Measurements from ENCODE around the gene GJC1. TPM values are rescaled to one million over a fixed set of nuclear protein-coding genes. Genes with fewer than 3 reads are reported as not detected.
A peak's percentile ranks its signal among the peaks of the same experiment; 100 is the strongest.
"Not testable (repeated sequence)": the region's sequence is repeated elsewhere in the genome, so short reads cannot be mapped to it uniquely, and the experiment has no call there.

Gene GJC1
- total RNA-seq, 1 donor from 2014 or later = 36.9 TPM

DNA sequence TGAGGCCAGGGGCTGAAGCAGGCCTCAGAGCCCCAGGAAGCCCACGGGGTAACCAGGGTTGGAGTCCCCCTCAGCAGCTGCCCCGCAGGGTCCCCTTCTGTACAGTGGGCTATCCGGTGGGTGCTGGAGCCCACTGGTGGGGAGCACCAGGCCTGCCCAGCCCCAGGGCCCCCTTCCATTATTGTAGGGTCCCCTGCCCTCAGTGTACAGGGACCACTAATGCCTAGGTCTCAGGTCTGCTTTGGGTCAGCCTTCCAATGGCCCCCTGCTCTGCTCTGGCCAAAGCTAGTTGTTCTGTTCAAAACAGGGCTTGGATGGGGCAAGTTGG, 70.2 kb downstream of the GJC1 start:
- Histone ChIP-seq H3K27me3 (ENCODE audit: control insufficient read depth, insufficient read depth, low read length) (peaks cover 27% of the 10 kb centered on the region), H3K4me3 (ENCODE audit: low read depth, low read length) (no peak overlapping the region), H3K36me3 (ENCODE audit: control insufficient read depth, insufficient read depth, low read length) (no peaks in the 10 kb centered on the region)
- no peak for DNase-seq (ENCODE audit: low read depth)
- TF ChIP-seq, protein P1, sequence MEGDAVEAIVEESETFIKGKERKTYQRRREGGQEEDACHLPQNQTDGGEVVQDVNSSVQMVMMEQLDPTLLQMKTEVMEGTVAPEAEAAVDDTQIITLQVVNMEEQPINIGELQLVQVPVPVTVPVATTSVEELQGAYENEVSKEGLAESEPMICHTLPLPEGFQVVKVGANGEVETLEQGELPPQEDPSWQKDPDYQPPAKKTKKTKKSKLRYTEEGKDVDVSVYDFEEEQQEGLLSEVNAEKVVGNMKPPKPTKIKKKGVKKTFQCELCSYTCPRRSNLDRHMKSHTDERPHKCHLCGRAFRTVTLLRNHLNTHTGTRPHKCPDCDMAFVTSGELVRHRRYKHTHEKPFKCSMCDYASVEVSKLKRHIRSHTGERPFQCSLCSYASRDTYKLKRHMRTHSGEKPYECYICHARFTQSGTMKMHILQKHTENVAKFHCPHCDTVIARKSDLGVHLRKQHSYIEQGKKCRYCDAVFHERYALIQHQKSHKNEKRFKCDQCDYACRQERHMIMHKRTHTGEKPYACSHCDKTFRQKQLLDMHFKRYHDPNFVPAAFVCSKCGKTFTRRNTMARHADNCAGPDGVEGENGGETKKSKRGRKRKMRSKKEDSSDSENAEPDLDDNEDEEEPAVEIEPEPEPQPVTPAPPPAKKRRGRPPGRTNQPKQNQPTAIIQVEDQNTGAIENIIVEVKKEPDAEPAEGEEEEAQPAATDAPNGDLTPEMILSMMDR (IDR thresholded peaks at IDR 0.05; ENCODE audit: insufficient read depth, low read length, poor library complexity, severe bottlenecking) = no peak

DNA sequence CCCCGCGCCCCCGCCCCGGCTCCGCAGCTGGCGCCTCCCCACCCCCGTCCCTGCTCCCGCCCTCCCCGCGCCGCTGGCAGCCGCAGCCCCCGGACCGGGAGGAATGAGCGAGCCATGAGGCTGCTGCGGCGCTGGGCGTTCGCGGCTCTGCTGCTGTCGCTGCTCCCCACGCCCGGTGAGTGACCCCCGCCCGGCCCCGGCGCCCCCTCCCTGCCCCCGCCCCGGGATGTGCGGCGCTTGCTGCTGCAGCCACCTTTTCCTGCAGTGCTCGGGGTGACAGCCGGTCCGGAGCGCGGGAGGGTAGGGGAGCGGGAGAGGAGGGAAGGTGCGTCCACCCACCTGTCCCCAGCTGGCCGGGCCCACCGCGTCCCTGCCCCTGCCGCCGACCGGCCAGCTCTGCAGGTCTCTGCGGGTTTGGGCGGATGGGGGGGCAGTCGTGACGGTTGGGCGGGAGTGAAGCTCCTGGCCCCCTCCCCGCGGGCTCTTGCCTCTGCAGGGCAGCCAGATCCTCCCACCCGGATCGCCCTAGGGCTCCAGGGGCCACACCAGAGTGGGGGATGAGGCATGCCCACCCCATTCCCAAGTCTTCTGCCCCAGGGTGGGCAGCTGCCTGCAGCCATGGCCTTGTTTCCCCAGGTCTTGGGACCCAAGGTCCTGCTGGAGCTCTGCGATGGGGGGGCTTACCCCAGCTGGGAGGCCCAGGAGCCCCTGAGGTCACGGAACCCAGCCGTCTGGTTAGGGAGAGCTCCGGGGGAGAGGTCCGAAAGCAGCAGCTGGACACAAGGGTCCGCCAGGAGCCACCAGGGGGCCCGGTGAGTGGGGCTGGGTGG, 70.8 kb downstream of the GJC1 start:
- H3K36me3 ChIP-seq (ENCODE audit: control insufficient read depth, insufficient read depth, low read length) = no peaks in the 10 kb centered on the region
- TF ChIP-seq, protein P1 (IDR thresholded peaks at IDR 0.05; ENCODE audit: insufficient read depth, low read length, poor library complexity, severe bottlenecking) = peak; percentile 12

DNA sequence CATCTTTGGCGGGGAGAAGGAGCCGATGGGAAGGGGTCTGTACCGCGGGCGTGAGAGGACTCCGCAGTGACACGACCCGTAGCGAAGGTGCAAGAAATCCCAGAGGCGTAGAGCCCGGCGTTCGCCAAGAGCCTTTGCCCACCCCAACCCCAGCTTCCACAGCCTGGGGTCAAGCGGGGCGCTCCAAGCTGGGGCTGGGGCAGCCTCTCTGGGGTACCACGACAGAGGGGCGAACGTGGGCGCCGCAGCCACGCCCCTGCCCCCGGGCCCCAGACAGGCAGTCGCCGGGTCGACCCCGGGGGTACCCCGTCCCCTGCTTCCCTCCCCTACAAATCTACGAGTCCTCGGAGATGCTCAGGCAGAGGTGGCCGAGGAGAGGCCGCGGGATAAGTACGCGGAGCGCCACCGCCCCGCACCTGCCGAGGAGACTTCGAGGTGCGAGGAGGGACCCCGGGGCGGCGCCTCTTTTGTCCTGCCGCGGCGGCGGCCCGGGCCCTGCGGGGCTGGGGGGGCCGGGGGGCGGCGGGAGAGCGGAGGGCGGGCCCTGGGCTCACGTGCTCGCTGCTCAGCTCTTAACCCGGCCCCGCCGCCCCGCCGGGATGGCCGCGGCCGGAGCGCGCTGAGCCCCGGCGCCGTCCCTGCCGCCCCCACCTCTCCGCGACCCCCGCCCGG, 71.5 kb downstream of the GJC1 start, which contains the start of gene ADAM11:
TSS of gene ADAM11 (plus strand) at position 575 of the 672 bp plus-strand sequence. CDS start 212 bp downstream, outside the sequence.
- TF ChIP-seq, protein P1 (IDR thresholded peaks at IDR 0.05; ENCODE audit: insufficient read depth, low read length, poor library complexity, severe bottlenecking) = no peak
- peaks cover 27% of the 10 kb centered on the region for H3K27me3 ChIP-seq (ENCODE audit: control insufficient read depth, insufficient read depth, low read length)
- DNase-seq (ENCODE audit: low read depth) = no peak

More for the DNA sequence above, 70.8 kb downstream of the GJC1 start:
- Histone ChIP-seq H3K4me3 (ENCODE audit: low read depth, low read length) (peak overlapping the region; percentile 29), H3K27me3 (ENCODE audit: control insufficient read depth, insufficient read depth, low read length) (peaks cover 27% of the 10 kb centered on the region)
- DNase-seq (ENCODE audit: low read depth) = no peak

DNA sequence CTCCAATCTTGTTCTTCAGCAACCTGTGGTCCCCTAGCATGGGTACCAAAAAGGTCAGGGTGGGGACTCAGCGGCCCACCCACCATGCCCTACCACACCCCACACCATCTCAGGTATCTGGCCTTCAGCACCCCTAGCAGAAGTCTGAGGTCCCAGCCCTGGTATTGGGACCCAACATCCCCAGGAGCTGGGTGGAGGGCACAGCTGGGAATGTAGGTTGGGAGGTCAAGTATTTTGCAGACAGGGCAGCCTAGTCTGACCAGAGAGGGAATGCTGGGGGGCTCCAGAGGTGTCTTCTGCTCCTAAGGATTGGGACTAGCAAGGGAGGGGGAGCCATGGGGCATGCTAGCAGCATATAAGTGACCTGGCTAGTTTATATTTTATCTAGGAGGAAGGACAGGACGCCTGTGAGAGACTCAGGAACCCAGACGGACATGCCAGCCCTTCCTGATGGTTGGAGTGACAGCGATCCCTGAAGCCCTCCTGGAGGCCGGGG, 72.1 kb downstream of the GJC1 start:
- Histone ChIP-seq H3K27me3 (ENCODE audit: control insufficient read depth, insufficient read depth, low read length) (peaks cover 27% of the 10 kb centered on the region), H3K4me3 (ENCODE audit: low read depth, low read length) (no peak overlapping the region), H3K36me3 (ENCODE audit: control insufficient read depth, insufficient read depth, low read length) (no peaks in the 10 kb centered on the region)
- TF ChIP-seq, protein P1 (IDR thresholded peaks at IDR 0.05; ENCODE audit: insufficient read depth, low read length, poor library complexity, severe bottlenecking) = no peak
- no peak for DNase-seq (ENCODE audit: low read depth)

More for the DNA sequence above, 71.5 kb downstream of the GJC1 start, which contains the start of gene ADAM11:
- Histone ChIP-seq H3K36me3 (ENCODE audit: control insufficient read depth, insufficient read depth, low read length) (no peaks in the 10 kb centered on the region), H3K4me3 (ENCODE audit: low read depth, low read length) (peak within 1 kb of the TSS; percentile 29)

DNA sequence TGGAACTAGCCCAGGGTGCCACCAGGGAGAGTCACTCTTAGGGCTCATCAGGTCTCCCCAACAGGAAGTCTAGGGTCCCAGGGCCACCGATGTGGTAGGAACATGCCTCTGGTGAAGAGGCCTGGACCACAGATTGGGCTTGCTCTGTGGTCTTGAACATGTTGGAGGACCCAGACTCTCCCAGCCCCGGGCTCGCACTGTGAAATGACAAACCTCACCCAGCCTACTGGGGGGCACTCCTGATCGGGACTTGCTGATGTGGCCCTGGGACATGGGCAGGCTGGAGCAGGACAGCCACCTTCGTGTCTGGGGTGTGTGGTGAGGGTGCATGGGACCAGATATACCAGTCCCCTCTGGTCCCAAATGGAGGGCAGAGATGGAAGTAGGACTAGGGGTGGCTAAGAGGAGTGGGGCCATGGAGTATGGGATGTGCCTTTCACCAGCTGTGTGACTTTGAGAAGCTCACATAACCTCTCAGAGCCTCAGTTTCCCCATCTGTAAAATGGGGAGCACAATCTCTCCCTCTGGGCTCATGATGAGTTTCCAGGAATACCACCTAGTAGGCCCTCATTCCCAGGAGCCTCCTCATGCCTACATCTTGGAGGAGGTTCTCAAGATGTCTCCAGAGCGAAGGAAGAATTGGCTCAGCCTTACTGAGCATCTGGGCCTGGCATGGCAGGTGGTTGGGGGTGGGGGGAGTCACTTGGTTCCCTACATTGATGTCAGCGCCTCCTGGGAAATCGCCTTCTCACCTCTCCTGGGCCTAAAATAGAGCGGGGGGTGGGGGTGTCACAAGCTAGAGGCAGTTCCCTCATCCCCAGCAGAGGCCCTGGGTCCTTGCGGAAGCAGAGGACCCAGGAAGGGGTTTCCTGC, 72.8 kb downstream of the GJC1 start:
- TF ChIP-seq, protein P1 (IDR thresholded peaks at IDR 0.05; ENCODE audit: insufficient read depth, low read length, poor library complexity, severe bottlenecking) = no peak
- peaks cover 27% of the 10 kb centered on the region for H3K27me3 ChIP-seq (ENCODE audit: control insufficient read depth, insufficient read depth, low read length)
- DNase-seq (ENCODE audit: low read depth) = no peak
- H3K4me3 ChIP-seq (ENCODE audit: low read depth, low read length) = no peak overlapping the region
- no peaks in the 10 kb centered on the region for H3K36me3 ChIP-seq (ENCODE audit: control insufficient read depth, insufficient read depth, low read length)

DNA sequence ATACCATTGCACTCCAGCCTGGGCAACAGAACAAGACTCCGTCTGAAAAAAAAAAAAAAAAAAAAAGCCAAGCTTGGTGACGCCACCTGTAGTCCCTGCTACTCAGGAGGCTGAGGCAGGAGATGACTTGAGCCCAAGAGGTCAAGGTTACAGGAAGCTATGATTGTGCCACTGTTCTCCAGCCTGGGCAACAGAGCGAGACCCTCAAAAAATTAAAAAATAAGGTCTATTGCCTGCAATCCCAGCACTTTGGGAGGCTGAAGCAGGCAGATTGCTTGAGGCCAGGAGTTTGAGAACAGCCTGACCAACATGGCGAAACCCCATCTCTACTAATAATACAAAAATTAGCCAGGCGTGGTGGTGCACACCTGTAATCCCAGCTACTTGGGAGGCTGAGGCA, 74.9 kb downstream of the GJC1 start:
- H3K27me3 ChIP-seq (ENCODE audit: control insufficient read depth, insufficient read depth, low read length) = peaks cover 23% of the 10 kb centered on the region
- H3K4me3 ChIP-seq (ENCODE audit: low read depth, low read length); DNase-seq (ENCODE audit: low read depth); H3K36me3 ChIP-seq (ENCODE audit: control insufficient read depth, insufficient read depth, low read length): not testable (repeated sequence)
